Activated CD4-positive, alpha-beta T cell treated with anti-CD3 and anti-CD28 coated beads, Interleukin-2, amount 10 ng/mL, durations not matched to agents 24 days and 14 days (primary cell): ENCODE data around the gene BTBD8. TPM values are rescaled to one million over a fixed set of nuclear protein-coding genes. Genes with fewer than 3 reads are reported as not detected.

ENCODE experiments used
- DNase-seq: peaks from one replicate; pipeline ENCODE4 v3.0.0; 2022
- H3K27ac Mint-ChIP-seq: one replicate; pipeline ENCODE4 v1.8.0; 2022; ENCODE audit warnings: mild to moderate bottlenecking, mixed read lengths
- H3K27me3 Mint-ChIP-seq: one replicate; pipeline ENCODE4 v1.8.0; 2022; ENCODE audit warnings: mixed read lengths
- H3K36me3 Mint-ChIP-seq: one replicate; pipeline ENCODE4 v1.8.0; 2022; ENCODE audit warnings: low read depth, mild to moderate bottlenecking, mixed read lengths
- H3K4me1 Mint-ChIP-seq: one replicate; pipeline ENCODE4 v1.8.0; 2021; ENCODE audit warnings: mixed read lengths
- H3K4me3 Mint-ChIP-seq: one replicate; pipeline ENCODE4 v1.8.0; 2022; ENCODE audit warnings: mild to moderate bottlenecking, moderate library complexity, mixed read lengths
- H3K9me3 Mint-ChIP-seq: one replicate; pipeline ENCODE4 v1.8.0; 2021; ENCODE audit warnings: mixed read lengths
- intact Hi-C: fragments of 100-400 bp; cut with micrococcal nuclease; formaldehyde crosslinking; loops from one replicate; pipeline ENCODE4 v1.15.1; 2023
- total RNA-seq: library from RNA; stranded (reverse); gene quantifications from 2 replicates; pipeline ENCODE4 v1.2.3, GENCODE V29; 2022

BTBD8 gene
- total RNA-seq, 1 donor from 2014 or later, result 1.1 TPM

DNA sequence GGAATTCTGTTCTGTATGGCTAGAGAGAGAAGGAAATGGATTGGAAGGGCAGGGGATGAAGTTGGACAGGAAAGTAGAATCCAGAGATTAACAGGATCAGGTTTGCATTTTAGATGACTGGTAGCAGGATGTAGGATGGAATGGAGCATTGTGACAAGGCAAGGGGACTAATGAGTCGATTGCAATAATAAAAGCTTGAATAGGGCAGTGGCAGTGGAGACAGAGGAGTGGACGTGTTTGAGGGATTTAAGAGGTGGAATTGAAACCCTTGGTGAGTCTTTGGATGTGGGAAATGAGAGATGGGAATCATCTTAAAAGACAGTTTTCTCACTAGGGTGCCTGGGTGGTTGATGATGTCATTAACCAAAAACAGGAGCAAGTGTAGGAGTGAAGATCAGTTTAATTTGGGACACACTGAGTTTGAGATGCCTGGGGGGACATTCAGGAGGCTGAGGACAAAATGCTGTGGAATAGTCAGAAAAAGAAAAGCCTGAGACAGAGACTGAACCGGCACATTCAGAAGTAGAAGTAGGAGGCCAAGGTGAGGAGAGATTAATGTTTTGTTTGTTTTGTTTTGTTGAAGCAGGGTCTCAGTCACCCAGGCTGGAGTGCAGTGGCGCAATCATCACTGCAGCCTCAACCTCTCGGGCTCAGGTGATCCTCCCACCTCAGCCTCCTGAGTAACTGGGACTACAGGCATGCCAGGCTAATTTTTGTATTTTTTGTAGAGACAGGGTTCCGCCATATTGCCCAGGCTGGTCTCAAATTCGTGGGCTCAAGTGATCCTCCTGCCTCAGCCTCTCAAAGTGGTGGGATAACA is 108.5 kb downstream of the BTBD8 start:
- intact Hi-C loops, result no loop called here
- H3K4me3 Mint-ChIP-seq, result no peak overlapping the region
- no peak overlapping the region for H3K27ac Mint-ChIP-seq
- DNase-seq, result no peak
- H3K27me3 Mint-ChIP-seq, result peaks cover 5% of the 10 kb centered on the region
- no peaks in the 10 kb centered on the region for H3K9me3 Mint-ChIP-seq
- H3K36me3 Mint-ChIP-seq, result no peaks in the 10 kb centered on the region
- H3K4me1 Mint-ChIP-seq, result no peaks in the 10 kb centered on the region

DNA sequence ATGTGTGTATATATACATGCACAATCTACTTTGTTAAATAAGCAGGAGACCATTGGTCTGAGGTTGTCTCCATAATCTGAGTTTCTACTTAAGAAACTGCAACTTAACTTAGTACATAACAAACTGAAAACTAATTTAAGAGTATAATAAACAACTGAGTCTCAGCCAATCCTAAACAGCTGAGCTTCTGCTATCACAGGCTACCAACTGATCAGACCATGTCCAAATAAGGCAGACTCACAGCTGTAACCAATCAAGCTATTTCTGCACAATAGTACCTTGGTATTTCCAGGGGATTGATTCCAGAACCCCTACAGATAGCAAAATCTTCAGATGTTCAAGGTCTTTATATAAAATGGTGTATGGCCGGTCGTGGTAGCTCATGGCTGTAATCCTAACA is 111.6 kb downstream of the BTBD8 start:
- no peak for DNase-seq
- H3K27me3 Mint-ChIP-seq, result peaks cover 9% of the 10 kb centered on the region
- H3K9me3 Mint-ChIP-seq, result no peaks in the 10 kb centered on the region
- H3K4me1 Mint-ChIP-seq, result peaks cover 1% of the 10 kb centered on the region
- H3K27ac Mint-ChIP-seq, result no peak overlapping the region
- no peak overlapping the region for H3K4me3 Mint-ChIP-seq
- H3K36me3 Mint-ChIP-seq, result no peaks in the 10 kb centered on the region
- intact Hi-C loops, result no loop called here

DNA sequence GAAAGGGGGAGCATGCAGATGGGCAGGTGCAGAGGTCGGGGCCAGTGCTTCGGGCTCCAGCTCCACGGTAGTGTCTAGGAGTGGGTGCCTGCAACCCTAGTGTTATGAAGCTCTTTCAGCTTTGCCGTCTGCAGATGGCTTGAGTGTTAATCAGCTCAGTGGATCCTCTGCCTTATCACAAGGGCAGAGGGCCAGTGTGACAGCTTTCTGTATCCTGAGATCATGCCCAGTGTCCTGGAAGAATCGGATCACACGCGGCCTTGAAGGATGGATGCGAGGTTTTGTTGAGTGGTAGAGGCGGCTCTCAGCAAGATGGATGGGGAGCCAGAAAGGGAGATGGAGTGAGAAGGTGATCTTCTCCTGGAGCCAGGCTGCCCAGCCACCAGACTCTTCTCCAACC is 112.1 kb downstream of the BTBD8 start:
- intact Hi-C loops, result no loop called here
- H3K4me1 Mint-ChIP-seq, result peaks cover 4% of the 10 kb centered on the region
- no peaks in the 10 kb centered on the region for H3K9me3 Mint-ChIP-seq
- no peaks in the 10 kb centered on the region for H3K36me3 Mint-ChIP-seq
- no peak for DNase-seq
- H3K27me3 Mint-ChIP-seq, result peaks cover 9% of the 10 kb centered on the region
- H3K27ac Mint-ChIP-seq, result no peak overlapping the region
- H3K4me3 Mint-ChIP-seq, result no peak overlapping the region

DNA sequence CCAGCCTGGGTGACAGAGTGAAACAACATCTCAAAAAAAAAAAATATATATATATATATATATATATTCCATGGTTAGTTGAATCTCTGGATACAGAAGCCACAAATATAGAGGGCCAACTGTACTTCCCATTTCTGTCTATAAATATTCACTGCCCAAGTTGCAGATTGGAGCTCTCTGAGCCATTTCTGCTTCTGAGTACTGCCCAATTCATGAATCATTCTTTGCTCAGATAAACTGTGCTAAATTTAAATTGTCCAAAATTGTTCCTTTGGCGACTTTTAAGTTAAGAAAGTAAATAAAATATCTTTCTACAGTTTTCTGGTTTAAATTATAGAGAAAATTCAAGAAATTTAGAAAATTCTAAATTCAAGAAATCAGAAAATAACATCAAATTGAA is 114.4 kb downstream of the BTBD8 start:
- intact Hi-C loops, result no loop called here
- peaks cover 4% of the 10 kb centered on the region for H3K4me1 Mint-ChIP-seq

DNA sequence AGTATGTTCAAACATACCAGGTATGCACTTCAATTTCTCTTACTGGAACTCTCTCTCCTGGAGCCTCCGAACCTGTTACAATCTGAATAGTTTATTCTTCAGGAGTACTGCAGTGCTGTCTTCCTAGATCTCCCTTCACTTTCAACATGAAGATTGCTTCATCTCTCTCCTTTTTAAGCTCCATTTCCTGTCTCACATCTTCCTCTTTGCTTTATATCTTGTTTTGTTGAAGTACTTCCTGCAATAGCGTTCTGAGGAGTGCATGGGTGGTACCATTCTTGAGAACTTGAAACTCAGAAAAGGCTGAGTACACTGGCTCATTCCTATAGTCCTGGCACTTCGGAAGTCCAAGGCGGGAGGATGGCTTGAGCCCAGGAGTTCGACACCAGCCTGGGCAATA is 121.8 kb downstream of the BTBD8 start:
- Mint-ChIP-seq H3K4me3 (peak overlapping the region; percentile 7), H3K36me3 (peaks cover 13% of the 10 kb centered on the region), H3K4me1 (peaks cover 15% of the 10 kb centered on the region), H3K27me3 (no peaks in the 10 kb centered on the region), H3K9me3 (peaks cover 29% of the 10 kb centered on the region), H3K27ac (peak overlapping the region; percentile 69)
- DNase-seq, result peak; percentile 63
- intact Hi-C loops, result no loop called here

More for the DNA sequence above, 114.4 kb downstream of the BTBD8 start:
- no peaks in the 10 kb centered on the region for H3K36me3 Mint-ChIP-seq
- H3K27me3 Mint-ChIP-seq, result peaks cover 3% of the 10 kb centered on the region
- H3K4me3 Mint-ChIP-seq, result no peak overlapping the region
- DNase-seq, result no peak
- H3K27ac Mint-ChIP-seq, result no peak overlapping the region
- no peaks in the 10 kb centered on the region for H3K9me3 Mint-ChIP-seq

DNA sequence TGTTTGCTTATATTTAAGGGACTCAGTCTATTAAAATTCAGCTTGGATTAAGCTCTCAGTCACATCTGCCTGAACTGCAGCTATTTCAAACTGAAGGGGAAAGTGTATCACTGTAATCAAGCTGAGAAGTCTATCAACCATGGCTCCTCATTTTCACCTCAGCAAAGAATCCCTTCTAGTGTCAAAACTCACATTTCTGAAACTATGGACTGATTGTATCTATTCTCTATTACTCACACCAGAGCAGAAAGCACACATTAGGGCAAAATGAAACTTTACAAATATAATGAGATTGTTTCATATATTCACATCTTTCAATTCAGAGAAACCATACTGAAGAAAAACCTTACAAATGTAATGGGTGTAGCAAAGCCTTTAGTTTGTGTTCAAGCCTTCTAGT is 123.0 kb downstream of the BTBD8 start:
- H3K9me3 Mint-ChIP-seq, result peaks cover 29% of the 10 kb centered on the region
- no peak for DNase-seq
- intact Hi-C loops, result no loop called here
- H3K36me3 Mint-ChIP-seq, result peaks cover 13% of the 10 kb centered on the region
- H3K4me3 Mint-ChIP-seq, result no peak overlapping the region
- no peak overlapping the region for H3K27ac Mint-ChIP-seq
- H3K4me1 Mint-ChIP-seq, result peaks cover 15% of the 10 kb centered on the region
- no peaks in the 10 kb centered on the region for H3K27me3 Mint-ChIP-seq

DNA sequence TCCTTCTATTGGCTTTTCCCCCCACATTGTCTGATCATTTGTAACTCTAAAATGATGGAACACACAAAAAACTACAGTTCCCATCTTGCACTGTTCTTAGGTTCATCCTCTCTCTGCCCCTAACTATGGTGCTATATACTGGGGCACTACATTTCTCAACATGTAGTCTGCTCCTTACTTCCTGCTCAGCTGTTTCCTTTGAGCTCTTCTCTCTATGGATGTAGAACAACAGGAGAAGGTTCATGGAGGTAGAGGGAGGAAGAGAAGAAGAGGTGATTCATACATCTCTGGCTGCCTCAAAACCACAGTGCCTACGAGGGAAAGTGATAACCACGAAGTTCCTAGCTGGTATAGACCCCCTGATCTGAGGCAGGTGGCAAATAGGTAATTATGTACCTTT is 130.6 kb downstream of the BTBD8 start:
- Mint-ChIP-seq H3K27me3 (peaks cover 4% of the 10 kb centered on the region), H3K27ac (no peak overlapping the region), H3K9me3 (peaks cover 11% of the 10 kb centered on the region), H3K4me3 (no peak overlapping the region), H3K36me3 (no peaks in the 10 kb centered on the region), H3K4me1 (peaks cover 7% of the 10 kb centered on the region)
- intact Hi-C loops, result no loop called here
- DNase-seq, result no peak

DNA sequence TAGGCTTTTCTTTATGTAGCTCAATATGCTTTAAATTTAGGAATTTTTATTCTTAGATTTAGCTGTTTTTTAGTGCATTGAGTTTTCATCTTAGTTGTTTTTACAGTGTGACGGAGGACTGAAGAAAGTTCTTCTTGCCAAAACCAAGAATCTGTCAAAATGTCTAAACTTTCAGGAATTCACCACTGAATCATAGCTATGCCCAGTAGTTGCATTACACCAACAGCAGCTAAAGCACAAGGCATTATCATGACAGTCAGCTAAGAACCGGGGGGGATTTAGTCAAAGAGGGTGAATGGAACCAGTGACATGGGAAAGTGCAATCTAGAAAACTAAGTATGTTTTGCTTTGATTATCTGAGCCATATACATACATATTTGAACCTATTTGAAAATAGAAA is 131.0 kb downstream of the BTBD8 start:
- no peaks in the 10 kb centered on the region for H3K36me3 Mint-ChIP-seq
- intact Hi-C loops, result no loop called here
- H3K9me3 Mint-ChIP-seq, result peaks cover 8% of the 10 kb centered on the region
- H3K27ac Mint-ChIP-seq, result no peak overlapping the region
- H3K27me3 Mint-ChIP-seq, result peaks cover 4% of the 10 kb centered on the region
- no peak overlapping the region for H3K4me3 Mint-ChIP-seq
- DNase-seq, result no peak
- H3K4me1 Mint-ChIP-seq, result peaks cover 7% of the 10 kb centered on the region

DNA sequence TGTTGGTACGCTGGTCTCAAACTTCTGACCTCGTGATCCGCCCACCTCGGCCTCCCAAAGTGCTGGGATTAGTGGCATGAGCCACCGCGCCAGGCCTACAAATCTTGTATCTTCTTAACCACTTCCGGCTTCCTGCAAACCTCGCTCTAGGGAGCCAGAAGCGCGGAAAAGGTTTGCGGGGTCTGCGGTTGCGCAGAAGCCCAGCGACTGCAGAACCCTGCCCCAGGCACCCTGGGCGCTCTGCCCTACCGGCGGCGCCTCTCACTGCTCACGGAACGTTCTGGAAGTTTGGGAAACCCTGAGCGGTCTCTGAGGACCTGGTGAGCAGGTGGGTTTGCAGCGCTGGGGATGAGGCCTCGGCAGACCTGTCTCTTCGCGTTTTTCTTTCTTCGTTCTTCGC is 137.6 kb downstream of the BTBD8 start, which contains the start of gene C1orf146:
C1orf146 (plus strand) TSS at position 195 of the 400 bp plus-strand sequence. CDS start 13,506 bp downstream, outside the sequence.
- Mint-ChIP-seq H3K27ac (no peak within 1 kb of the TSS), H3K9me3 (no peaks in the 10 kb centered on the region), H3K36me3 (no peaks in the 10 kb centered on the region), H3K4me1 (no peaks in the 10 kb centered on the region), H3K4me3 (no peak within 1 kb of the TSS), H3K27me3 (peaks cover 4% of the 10 kb centered on the region)
- intact Hi-C loops, result no loop called here
- DNase-seq, result no peak

DNA sequence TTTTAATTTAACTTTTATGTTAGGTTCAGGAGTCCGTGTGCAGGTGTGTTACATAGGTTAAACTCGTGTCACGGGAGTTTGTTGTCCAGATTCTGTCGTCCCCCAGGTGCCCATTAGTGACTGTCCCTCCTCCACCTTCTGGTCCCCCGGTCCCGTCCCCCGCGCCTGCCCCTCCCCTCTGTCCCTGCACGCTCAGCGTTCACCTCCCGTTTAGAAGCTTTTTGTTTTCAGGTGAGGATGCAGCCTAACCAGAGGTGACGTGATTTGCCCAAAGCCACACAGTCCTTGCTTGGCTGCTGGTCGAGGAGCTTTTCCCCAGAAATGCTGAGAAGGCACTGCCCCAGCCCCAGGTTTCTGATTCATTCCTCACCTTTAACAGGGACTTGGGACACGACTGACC is 138.4 kb downstream of the BTBD8 start:
- intact Hi-C loops, result no loop called here
- peaks cover 4% of the 10 kb centered on the region for H3K27me3 Mint-ChIP-seq
- no peaks in the 10 kb centered on the region for H3K36me3 Mint-ChIP-seq
- no peaks in the 10 kb centered on the region for H3K9me3 Mint-ChIP-seq
- H3K4me1 Mint-ChIP-seq, result no peaks in the 10 kb centered on the region
- DNase-seq, result no peak
- no peak overlapping the region for H3K27ac Mint-ChIP-seq
- H3K4me3 Mint-ChIP-seq, result no peak overlapping the region

DNA sequence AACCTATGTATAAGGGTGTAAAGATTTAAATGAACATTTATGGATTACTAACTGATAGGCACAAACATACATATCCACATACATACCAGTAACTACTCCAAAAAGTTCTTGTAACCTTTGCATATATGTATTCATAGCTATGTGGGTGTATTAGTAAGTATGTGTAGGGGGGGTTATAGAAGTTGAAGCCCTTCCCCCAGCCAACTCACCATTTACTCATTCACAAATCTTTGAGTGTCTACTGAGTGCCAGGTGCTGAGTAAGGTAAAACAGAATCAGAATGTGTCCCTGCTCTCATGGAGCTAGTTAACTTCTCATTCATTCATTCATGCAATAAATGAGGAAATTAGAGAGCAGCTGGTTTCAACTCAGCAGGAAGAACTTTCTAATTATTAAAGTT is 138.9 kb downstream of the BTBD8 start:
- DNase-seq, result no peak
- H3K27ac Mint-ChIP-seq, result no peak overlapping the region
- H3K9me3 Mint-ChIP-seq, result no peaks in the 10 kb centered on the region
- no peaks in the 10 kb centered on the region for H3K4me1 Mint-ChIP-seq
- H3K36me3 Mint-ChIP-seq, result no peaks in the 10 kb centered on the region
- intact Hi-C loops, result no loop called here
- peaks cover 4% of the 10 kb centered on the region for H3K27me3 Mint-ChIP-seq
- no peak overlapping the region for H3K4me3 Mint-ChIP-seq

DNA sequence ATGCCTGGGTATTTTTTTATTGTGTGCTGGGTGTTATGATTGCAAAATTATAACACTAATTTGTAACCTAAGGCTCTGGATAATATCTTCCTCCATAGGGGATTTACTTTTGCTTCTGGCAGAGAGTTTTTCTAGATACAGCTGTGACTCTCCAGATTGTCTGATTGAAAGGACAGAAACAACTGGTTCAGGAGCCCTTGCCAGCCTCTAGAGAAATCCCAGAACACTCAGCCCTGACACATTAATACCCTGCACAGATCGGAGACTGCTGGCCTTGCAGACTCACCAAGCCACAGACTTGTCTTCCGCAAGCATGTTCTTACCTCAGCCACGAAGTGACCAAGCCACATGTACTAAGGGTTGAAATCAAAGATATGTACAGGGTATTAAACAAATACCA is 148.3 kb downstream of the BTBD8 start:
- Mint-ChIP-seq H3K27me3 (peaks cover 7% of the 10 kb centered on the region), H3K4me1 (no peaks in the 10 kb centered on the region), H3K27ac (no peak overlapping the region), H3K36me3 (no peaks in the 10 kb centered on the region), H3K9me3 (no peaks in the 10 kb centered on the region), H3K4me3 (no peak overlapping the region)
- DNase-seq, result no peak
- intact Hi-C loops, result no loop called here

DNA sequence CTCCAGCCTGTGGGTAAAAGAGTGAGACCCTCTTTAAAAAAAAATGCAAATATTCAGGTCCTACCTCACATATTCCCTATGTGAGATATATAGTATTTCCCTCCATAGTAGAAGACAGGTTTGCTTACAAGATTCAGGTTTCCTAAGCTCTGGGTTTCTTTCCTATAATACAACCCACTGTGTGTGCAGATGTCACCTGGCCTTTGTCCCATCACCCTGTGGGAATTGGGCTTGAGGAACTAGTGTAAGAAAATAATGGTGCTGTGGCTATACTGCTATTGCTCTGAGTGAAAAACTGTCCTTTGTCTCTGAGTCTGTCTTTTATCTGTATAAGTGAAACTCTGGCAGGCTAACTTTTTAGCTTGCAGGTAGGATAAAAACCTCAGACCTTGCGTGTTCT is 150.6 kb downstream of the BTBD8 start:
- no peak overlapping the region for H3K4me3 Mint-ChIP-seq
- no peak overlapping the region for H3K27ac Mint-ChIP-seq
- no peaks in the 10 kb centered on the region for H3K36me3 Mint-ChIP-seq
- peaks cover 10% of the 10 kb centered on the region for H3K27me3 Mint-ChIP-seq
- intact Hi-C loops, result no loop called here
- H3K4me1 Mint-ChIP-seq, result no peaks in the 10 kb centered on the region
- H3K9me3 Mint-ChIP-seq, result no peaks in the 10 kb centered on the region
- DNase-seq, result no peak
